H1 (cell line): Measurements from ENCODE around the gene HRH2. TPM values are rescaled to one million over a fixed set of nuclear protein-coding genes. Genes with fewer than 3 reads are reported as not detected.

Experiments used
- ATF3 ChIP-seq: IDR thresholded peaks from 2 replicates; pipeline ENCODE4 v1.6.1; 2011; ENCODE audit warnings: low read depth, mild to moderate bottlenecking, low read length; ENCODE audit not compliant: insufficient read depth
- FOSL1 ChIP-seq: IDR thresholded peaks from 2 replicates; pipeline ENCODE4 v1.6.1; 2011; ENCODE audit warnings: mild to moderate bottlenecking, low read depth, low read length, moderate library complexity; ENCODE audit not compliant: insufficient read depth
- JUN ChIP-seq: IDR thresholded peaks from 2 replicates; pipeline ENCODE4 v1.6.1; 2011; ENCODE audit warnings: low read depth, mild to moderate bottlenecking, improper control_type of control experiment, low read length
- RNF2 ChIP-seq: fragments of 200-900, 300-1000 bp; sonication (generic); IDR thresholded peaks from 2 replicates; pipeline ENCODE4 v1.7.1; 2016; ENCODE audit warnings: borderline replicate concordance, low read depth, mild to moderate bottlenecking, antibody characterized with exemption, low read length; ENCODE audit not compliant: poor library complexity, severe bottlenecking; ENCODE audit errors: missing control alignments
- SIN3A ChIP-seq, 2 experiments: IDR thresholded peaks in 1 of 2; conservative IDR thresholded peaks in 1 of 2; 2 replicates each; pipeline ENCODE4 v1.6.1; 2011 to 2012; ENCODE audit warnings: low read length in 2 of 2, improper control_type of control experiment in 1 of 2, low read depth in 1 of 2, mild to moderate bottlenecking in 1 of 2
- polyA plus RNA-seq, 7 experiments: library from polyadenylated mRNA; depleted of rRNA in 3 of 7; stranded (reverse) in 5 of 7; unstranded in 2 of 7; fragments of >200 nt in 5 of 7; fragments of 200-250 nt in 2 of 7; gene quantifications; 1 replicate in 5 of 7; 2 replicates in 1 of 7; 4 replicates in 1 of 7; pipeline versions ENCODE4 v1.2.1 to v1.2.3, GENCODE V29; 2011 to 2013; ENCODE audit warnings: missing spikeins in 2 of 7, mixed read lengths in 2 of 7
- total RNA-seq: library from RNA; stranded (reverse); fragmentation: NEBNext Ultra II Directional; extraction: Animal tissue kit (Norgen Biotek cat#: 25700); gene quantifications from 2 replicates; pipeline ENCODE4 v1.2.1, GENCODE V29; 2021

HRH2 gene
- total and polyA plus RNA-seq, 2 of the 8 experiments (the other 6 are each of a cell fraction or from before 2014, with no cell fraction given), result 7.8 to 8.1 TPM

GRCh38 chr5:175698401-175699115 is 40.7 kb downstream of the HRH2 start (continued):
- no peak for TF ChIP-seq ATF3
- no peak for TF ChIP-seq SIN3A (conservative IDR thresholded peaks at IDR 0.05 in 1 of 2, IDR thresholded peaks at IDR 0.05 in 1 of 2; ENCODE audit: low read depth in 1 of 2, low read length in 2 of 2)
- no peak for TF ChIP-seq FOSL1
- TF ChIP-seq RNF2, result no peak
- TF ChIP-seq JUN, result no peak
